Choroid plexus epithelial cell (primary cell): ENCODE results near the gene SMNDC1.

Experiments used
- DNase-seq: peaks from one replicate; pipeline ENCODE4 v3.0.0-alpha.2; 2010; ENCODE audit warnings: low read depth
- H3K4me3 ChIP-seq: 2 replicates; pipeline ENCODE4 v1.5.1; 2011; ENCODE audit warnings: low read depth, mild to moderate bottlenecking, control low read depth, low read length, moderate library complexity
- CTCF ChIP-seq: conservative IDR thresholded peaks from 2 replicates; pipeline ENCODE4 v1.5.1; 2011; ENCODE audit warnings: low read depth, mild to moderate bottlenecking, control low read depth, inconsistent platforms, low read length, moderate library complexity

SMNDC1 gene

GRCh38 chr10:110306452-110306768, 1.7 kb upstream of the SMNDC1 start:
- H3K4me3 ChIP-seq, result no peak overlapping the region
- DNase-seq, result no peak
- TF ChIP-seq CTCF, result no peak

- TF ChIP-seq CTCF, result peak; percentile 74
- peak; percentile 97 for DNase-seq
- H3K4me3 ChIP-seq, result no peak overlapping the region
Observed at GRCh38 chr10:110305767-110306451, 1.2 kb upstream of the SMNDC1 start.

- H3K4me3 ChIP-seq, result peak overlapping the region; percentile 83
- peak; percentile 24 for DNase-seq
- no peak for TF ChIP-seq CTCF
Observed at GRCh38 chr10:110304394-110304779, 333 bp downstream of the SMNDC1 start.

- DNase-seq, result no peak
- TF ChIP-seq CTCF, result no peak
- peak overlapping the region; percentile 83 for H3K4me3 ChIP-seq
Observed at GRCh38 chr10:110303681-110304080, 1.0 kb downstream of the SMNDC1 start.

- no peak overlapping the region for H3K4me3 ChIP-seq
- no peak for DNase-seq
- no peak for TF ChIP-seq CTCF
Observed at GRCh38 chr10:110300486-110300986, 4.2 kb downstream of the SMNDC1 start.

GRCh38 chr10:110296966-110297365, 7.8 kb downstream of the SMNDC1 start:
- H3K4me3 ChIP-seq, result no peak overlapping the region
- DNase-seq, result no peak
- TF ChIP-seq CTCF, result no peak

GRCh38 chr10:110286841-110287240, 17.9 kb downstream of the SMNDC1 start:
- H3K4me3 ChIP-seq, result no peak overlapping the region
- TF ChIP-seq CTCF, result no peak
- DNase-seq, result no peak
